Measurements from ENCODE around the gene AXL.

The AXL gene

GRCh38 chr19:41255171-41255570 is 36.1 kb downstream of the AXL start:
- TF ChIP-seq FOXP2 (optimal IDR thresholded peaks at IDR 0.05; ENCODE audit: control extremely low read depth, extremely low read length, insufficient read depth) (no peak), EZH2 (IDR thresholded peaks at IDR 0.05) (no peak), POLR2AphosphoS5 (IDR thresholded peaks at IDR 0.05; ENCODE audit: borderline replicate concordance, low read depth, low read length) (no peak)
- no peaks in the 10 kb centered on the region for H3K36me3 ChIP-seq (ENCODE audit: insufficient read depth, low read length)
- no peak overlapping the region for H3K27ac ChIP-seq
- H3K4me3 ChIP-seq = no peak overlapping the region
- DNase-seq (ENCODE audit: low read depth, low spot score) = no peak
- no peaks in the 10 kb centered on the region for H3K9me3 ChIP-seq (ENCODE audit: low read depth, low read length)
- H3K9ac ChIP-seq (ENCODE audit: insufficient read length) = no peak overlapping the region

GRCh38 chr19:41261474-41262190 is 42.6 kb downstream of the AXL start:
- no peak overlapping the region for H3K27ac ChIP-seq
- no peak for DNase-seq (ENCODE audit: low read depth, low spot score)
- H3K36me3 ChIP-seq (ENCODE audit: insufficient read depth, low read length) = peaks cover under 1% of the 10 kb centered on the region; the same call in 1 of the 2 replicates
- no peaks in the 10 kb centered on the region for H3K9me3 ChIP-seq (ENCODE audit: low read depth, low read length)
- TF ChIP-seq FOXP2 (optimal IDR thresholded peaks at IDR 0.05; ENCODE audit: control extremely low read depth, extremely low read length, insufficient read depth) (no peak), EZH2 (IDR thresholded peaks at IDR 0.05) (no peak), POLR2AphosphoS5 (IDR thresholded peaks at IDR 0.05; ENCODE audit: borderline replicate concordance, low read depth, low read length) (no peak)
- peak overlapping the region; percentile 97 for H3K4me3 ChIP-seq
- H3K9ac ChIP-seq (ENCODE audit: insufficient read length) = peak overlapping the region; percentile 80

DNA sequence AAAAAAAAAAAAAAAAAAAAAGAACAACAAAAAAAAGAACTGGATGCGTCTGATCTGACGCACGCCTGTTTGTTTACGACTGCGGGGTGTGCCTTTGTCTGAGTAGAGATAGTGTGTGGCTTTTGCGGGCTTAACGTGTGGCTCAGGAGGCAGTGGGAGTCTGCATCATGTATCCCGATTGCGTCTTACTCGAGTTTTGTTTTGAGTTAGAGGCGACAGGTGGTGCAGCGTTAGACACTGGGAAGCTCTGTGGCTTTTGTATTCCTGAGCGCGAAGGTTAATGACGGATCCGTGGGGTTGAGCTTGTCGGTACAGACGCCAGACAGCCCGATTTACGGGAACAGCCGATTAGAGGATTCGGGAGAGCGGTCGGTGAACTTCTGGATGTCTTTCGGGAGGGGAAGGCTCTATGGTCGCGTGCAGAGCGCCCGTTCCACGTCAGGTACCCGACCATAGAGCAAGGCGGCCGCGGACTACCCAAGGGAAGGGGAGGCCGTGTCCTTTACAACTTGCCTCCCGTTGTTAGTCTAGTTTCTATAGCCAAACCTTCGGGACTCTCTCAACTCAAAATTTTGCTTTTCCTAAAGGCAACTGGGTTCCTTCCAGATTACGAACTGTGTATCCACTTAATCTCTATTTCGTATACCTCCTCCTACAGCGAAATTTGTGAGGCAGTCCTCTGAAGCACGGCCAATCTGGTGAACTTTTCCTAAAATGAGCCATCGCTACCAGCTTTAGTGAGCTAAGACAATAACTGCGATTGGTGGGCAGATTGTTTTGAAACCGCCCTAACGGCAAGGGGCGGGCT is 44.2 kb downstream of the AXL start:
- no peak for DNase-seq (ENCODE audit: low read depth, low spot score)
- TF ChIP-seq EZH2 (IDR thresholded peaks at IDR 0.05) (no peak), FOXP2 (optimal IDR thresholded peaks at IDR 0.05; ENCODE audit: control extremely low read depth, extremely low read length, insufficient read depth) (no peak), POLR2AphosphoS5 (IDR thresholded peaks at IDR 0.05; ENCODE audit: borderline replicate concordance, low read depth, low read length) (peak; percentile 91)
- H3K4me3 ChIP-seq = peak overlapping the region; percentile 97
- H3K36me3 ChIP-seq (ENCODE audit: insufficient read depth, low read length) = peaks cover 17% of the 10 kb centered on the region
- H3K9me3 ChIP-seq (ENCODE audit: low read depth, low read length) = no peaks in the 10 kb centered on the region
- peak overlapping the region; percentile 96 for H3K27ac ChIP-seq
- peak overlapping the region; percentile 97 for H3K9ac ChIP-seq (ENCODE audit: insufficient read length)

- peak; percentile 100 for DNase-seq (ENCODE audit: low read depth, low spot score)
- peaks cover 24% of the 10 kb centered on the region for H3K36me3 ChIP-seq (ENCODE audit: insufficient read depth, low read length)
- peak within 1 kb of the TSS; percentile 100 for H3K9ac ChIP-seq (ENCODE audit: insufficient read length)
- H3K4me3 ChIP-seq = peak within 1 kb of the TSS; percentile 97
- H3K27ac ChIP-seq = peak within 1 kb of the TSS; percentile 96
- H3K9me3 ChIP-seq (ENCODE audit: low read depth, low read length) = no peaks in the 10 kb centered on the region
- TF ChIP-seq FOXP2 (optimal IDR thresholded peaks at IDR 0.05; ENCODE audit: control extremely low read depth, extremely low read length, insufficient read depth) (no peak), EZH2 (IDR thresholded peaks at IDR 0.05) (no peak), POLR2AphosphoS5 (IDR thresholded peaks at IDR 0.05; ENCODE audit: borderline replicate concordance, low read depth, low read length) (no peak)
Observed at GRCh38 chr19:41263850-41264580, 45.0 kb downstream of the AXL start, which contains the start of gene HNRNPUL1. TSS of gene HNRNPUL1 (plus strand) at chr19:41264372. CDS start at chr19:41264504, 132 bp downstream.

DNA sequence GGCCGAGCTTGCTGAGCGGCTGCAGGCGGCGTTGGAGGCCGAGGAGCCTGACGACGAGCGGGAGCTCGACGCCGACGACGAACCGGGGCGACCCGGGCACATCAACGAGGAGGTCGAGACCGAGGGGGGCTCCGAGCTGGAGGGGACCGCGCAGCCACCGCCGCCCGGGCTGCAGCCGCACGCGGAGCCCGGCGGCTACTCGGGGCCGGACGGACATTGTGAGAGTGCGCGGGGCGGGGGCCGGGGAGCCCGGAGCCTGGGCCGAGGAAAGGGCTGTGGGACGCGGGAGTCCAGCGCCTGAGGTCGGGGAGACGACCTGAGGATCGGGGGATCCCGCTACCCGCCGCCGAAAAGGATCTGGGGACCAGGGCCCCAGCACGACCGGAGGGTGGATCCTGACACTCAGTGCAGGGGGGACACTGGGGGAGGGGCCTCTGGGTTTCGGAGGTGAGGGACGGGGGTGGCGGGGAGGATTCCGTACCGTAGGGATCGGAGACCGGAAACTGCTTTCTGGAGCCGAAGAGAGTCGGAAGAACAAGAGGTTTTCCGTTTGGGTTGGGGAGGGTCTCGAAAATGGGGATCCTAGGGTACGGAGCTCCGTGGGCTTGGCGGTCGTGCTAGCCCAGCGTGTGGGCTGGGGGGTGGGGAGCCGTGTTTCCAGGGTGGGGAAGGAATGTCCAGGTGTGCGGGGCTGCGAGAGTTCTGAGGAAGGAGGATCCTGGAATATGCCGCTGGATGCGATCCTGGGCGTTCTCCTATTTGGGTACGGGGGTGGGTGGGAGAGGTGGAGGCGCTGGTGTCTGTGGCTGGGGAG is 45.8 kb downstream of the AXL start:
- H3K9me3 ChIP-seq (ENCODE audit: low read depth, low read length) = no peaks in the 10 kb centered on the region
- H3K4me3 ChIP-seq = peak overlapping the region; percentile 80
- peaks cover 32% of the 10 kb centered on the region for H3K36me3 ChIP-seq (ENCODE audit: insufficient read depth, low read length)
- H3K27ac ChIP-seq = peak overlapping the region; percentile 94
- no peak for TF ChIP-seq FOXP2 (optimal IDR thresholded peaks at IDR 0.05; ENCODE audit: control extremely low read depth, extremely low read length, insufficient read depth)
- 0 out of 2 replicates have a peak, but pooled peaks have one; percentile 10 for TF ChIP-seq POLR2AphosphoS5 (IDR thresholded peaks at IDR 0.05; ENCODE audit: borderline replicate concordance, low read depth, low read length)
- TF ChIP-seq EZH2 (IDR thresholded peaks at IDR 0.05) = no peak
- DNase-seq (ENCODE audit: low read depth, low spot score) = no peak
- peak overlapping the region; percentile 100 for H3K9ac ChIP-seq (ENCODE audit: insufficient read length)

DNA sequence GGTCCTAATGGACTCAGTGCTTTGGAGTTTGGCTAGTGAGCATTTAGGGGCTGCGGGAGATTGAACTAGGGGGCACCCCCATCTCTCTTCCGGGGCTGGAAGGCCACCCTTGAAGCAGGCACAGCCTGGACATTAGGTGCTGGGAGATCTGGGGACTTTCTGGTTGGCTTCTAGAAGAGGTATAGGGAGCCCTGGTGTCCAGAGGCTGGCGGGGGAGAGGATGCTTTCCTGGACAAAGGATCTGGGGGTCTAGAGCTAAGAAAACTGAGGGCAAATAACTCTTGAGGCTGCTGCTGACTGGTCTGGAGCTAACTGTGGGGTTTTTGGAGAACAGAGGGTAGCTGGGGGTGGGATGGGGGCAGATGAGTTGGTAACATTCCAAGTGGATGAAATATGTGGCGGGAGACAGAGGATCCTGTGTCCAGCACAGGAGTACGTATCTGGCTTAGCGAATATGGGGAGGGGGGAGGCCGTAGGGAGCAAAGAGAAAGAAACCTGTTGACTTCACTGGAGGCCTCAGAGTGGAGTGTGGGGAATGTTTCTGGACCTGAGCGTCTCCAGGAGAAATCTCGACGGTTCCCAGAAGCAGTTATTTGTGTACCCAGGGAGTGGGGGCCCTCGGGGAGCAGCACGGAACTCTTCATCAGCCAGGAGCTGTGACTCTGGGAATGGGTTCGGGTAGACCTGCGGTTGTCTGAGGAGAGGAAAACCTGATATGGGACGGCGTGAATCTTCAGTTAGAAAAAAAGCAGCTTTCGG is 46.6 kb downstream of the AXL start:
- TF ChIP-seq FOXP2 (optimal IDR thresholded peaks at IDR 0.05; ENCODE audit: control extremely low read depth, extremely low read length, insufficient read depth) (no peak), POLR2AphosphoS5 (IDR thresholded peaks at IDR 0.05; ENCODE audit: borderline replicate concordance, low read depth, low read length) (0 out of 2 replicates have a peak, but pooled peaks have one; percentile 3)
- Histone ChIP-seq H3K4me3 (peak overlapping the region; percentile 80), H3K9ac (ENCODE audit: insufficient read length) (peak overlapping the region; percentile 100), H3K27ac (peak overlapping the region; percentile 94), H3K9me3 (ENCODE audit: low read depth, low read length) (no peaks in the 10 kb centered on the region), H3K36me3 (ENCODE audit: insufficient read depth, low read length) (peaks cover 40% of the 10 kb centered on the region)
- DNase-seq (ENCODE audit: low read depth, low spot score) = no peak

- peaks cover 75% of the 10 kb centered on the region for H3K36me3 ChIP-seq (ENCODE audit: insufficient read depth, low read length)
- DNase-seq (ENCODE audit: low read depth, low spot score) = no peak
Observed at GRCh38 chr19:41269055-41269454, 50.0 kb downstream of the AXL start.

More at GRCh38 chr19:41269055-41269454, 50.0 kb downstream of the AXL start:
- no peak overlapping the region for H3K4me3 ChIP-seq
- no peaks in the 10 kb centered on the region for H3K9me3 ChIP-seq (ENCODE audit: low read depth, low read length)
- H3K9ac ChIP-seq (ENCODE audit: insufficient read length) = no peak overlapping the region
- TF ChIP-seq EZH2 (IDR thresholded peaks at IDR 0.05) = no peak
- no peak for TF ChIP-seq FOXP2 (optimal IDR thresholded peaks at IDR 0.05; ENCODE audit: control extremely low read depth, extremely low read length, insufficient read depth)
- no peak for TF ChIP-seq POLR2AphosphoS5 (IDR thresholded peaks at IDR 0.05; ENCODE audit: borderline replicate concordance, low read depth, low read length)
- no peak overlapping the region for H3K27ac ChIP-seq
